H1 (cell line): ENCODE measurements around the gene CCNG2. TPM values are rescaled to one million over a fixed set of nuclear protein-coding genes. Genes with fewer than 3 reads are reported as not detected.

Source experiments
- EGR1 ChIP-seq: IDR thresholded peaks from 2 replicates; pipeline ENCODE4 v1.6.1; 2011; ENCODE audit warnings: low read depth, low read length, borderline replicate concordance
- POLR2AphosphoS5 ChIP-seq: IDR thresholded peaks from 2 replicates; pipeline ENCODE4 v1.6.1; 2011; ENCODE audit warnings: low read depth, low read length
- SIX5 ChIP-seq: IDR thresholded peaks from 2 replicates; pipeline ENCODE4 v1.6.1; 2011; ENCODE audit warnings: mild to moderate bottlenecking, low read depth, low read length
- SP2 ChIP-seq: IDR thresholded peaks from 2 replicates; pipeline ENCODE4 v1.6.1; 2012; ENCODE audit warnings: mild to moderate bottlenecking, low read length, inconsistent platforms
- YY1 ChIP-seq: IDR thresholded peaks from 2 replicates; pipeline ENCODE4 v1.6.1; 2011; ENCODE audit warnings: low read depth, mild to moderate bottlenecking, low read length
- polyA plus RNA-seq, 7 experiments: library from polyadenylated mRNA; depleted of rRNA in 3 of 7; stranded (reverse) in 5 of 7; unstranded in 2 of 7; fragments of >200 nt in 5 of 7; fragments of 200-250 nt in 2 of 7; gene quantifications; 1 replicate in 5 of 7; 2 replicates in 1 of 7; 4 replicates in 1 of 7; pipeline versions ENCODE4 v1.2.1 to v1.2.3, GENCODE V29; 2011 to 2013; ENCODE audit warnings: missing spikeins in 2 of 7, mixed read lengths in 2 of 7
- total RNA-seq: library from RNA; stranded (reverse); fragmentation: NEBNext Ultra II Directional; extraction: Animal tissue kit (Norgen Biotek cat#: 25700); gene quantifications from 2 replicates; pipeline ENCODE4 v1.2.1, GENCODE V29; 2021

The CCNG2 gene
- total and polyA plus RNA-seq, 2 of the 8 experiments (the other 6 are each of a cell fraction or from before 2014, with no cell fraction given), result 3.5 to 13.9 TPM

DNA sequence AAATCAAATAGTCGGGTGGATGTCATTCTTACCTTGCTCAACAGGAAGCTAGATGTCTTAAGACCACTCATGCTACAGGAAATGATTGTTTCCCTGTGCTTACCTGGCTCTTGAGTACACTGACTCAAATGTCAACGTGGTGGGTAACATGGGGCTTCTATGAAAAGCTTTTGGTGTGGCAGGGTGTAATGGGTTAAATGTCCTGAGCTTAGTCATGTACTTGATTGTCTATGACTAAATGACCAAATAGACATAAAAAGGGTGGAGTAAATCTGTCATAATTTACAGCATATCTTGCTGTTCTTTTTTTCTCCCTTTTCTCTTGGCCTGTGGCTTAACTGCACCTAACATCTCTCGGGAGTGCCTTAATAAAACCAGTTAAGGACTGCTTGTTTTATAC, 44.9 kb downstream of the CCNG2 start (continued):
- no peak for TF ChIP-seq YY1
- no peak for TF ChIP-seq SIX5
- TF ChIP-seq SP2, result no peak
- no peak for TF ChIP-seq EGR1
- TF ChIP-seq POLR2AphosphoS5, result no peak
